ENCODE data around the gene TAPT1.
A peak's percentile ranks its signal among the peaks of the same experiment; 100 is the strongest.
"Not testable (repeated sequence)": the region's sequence is repeated elsewhere in the genome, so short reads cannot be mapped to it uniquely, and the experiment has no call there.

The TAPT1 gene

DNA sequence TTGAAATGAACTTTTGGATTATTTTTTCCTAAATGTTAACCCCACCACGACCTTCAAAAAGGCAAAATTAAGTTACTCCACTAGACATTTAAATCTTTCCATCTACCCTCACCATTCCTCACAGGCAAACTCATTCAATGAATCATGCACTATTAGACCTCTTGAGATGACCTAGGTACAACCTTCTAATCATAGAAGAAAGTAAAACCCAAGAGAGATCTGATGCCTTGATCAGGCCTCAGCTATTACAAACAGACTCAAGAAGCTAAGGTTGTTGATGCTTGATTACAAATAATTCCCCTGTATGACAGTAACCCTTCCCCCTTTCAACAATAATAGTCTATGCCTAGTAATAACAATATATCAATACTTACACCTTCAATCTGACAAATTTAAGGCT lies 18.9 kb downstream of the TAPT1 start:
- DNase-seq, result no peak

DNA sequence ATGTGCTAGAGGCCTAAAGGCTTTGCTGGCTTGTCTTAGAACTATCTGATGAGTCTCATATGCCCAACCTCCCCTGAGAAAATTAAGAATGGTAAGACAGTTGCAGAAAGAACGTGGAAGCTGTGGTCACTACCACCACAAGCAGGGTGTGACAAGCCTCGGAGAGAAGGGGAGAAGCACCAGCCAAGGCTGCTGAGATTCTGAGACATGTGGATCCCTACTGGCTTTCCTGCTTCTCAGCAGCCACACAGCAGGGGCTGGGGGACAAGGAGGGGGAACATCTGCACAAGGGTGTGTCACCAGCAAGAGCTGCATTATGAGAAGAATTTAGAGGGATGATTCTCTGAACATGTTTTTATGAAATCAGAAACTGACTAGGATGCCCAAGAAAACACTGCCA lies 19.4 kb downstream of the TAPT1 start:
- DNase-seq, result peak; percentile 39

DNA sequence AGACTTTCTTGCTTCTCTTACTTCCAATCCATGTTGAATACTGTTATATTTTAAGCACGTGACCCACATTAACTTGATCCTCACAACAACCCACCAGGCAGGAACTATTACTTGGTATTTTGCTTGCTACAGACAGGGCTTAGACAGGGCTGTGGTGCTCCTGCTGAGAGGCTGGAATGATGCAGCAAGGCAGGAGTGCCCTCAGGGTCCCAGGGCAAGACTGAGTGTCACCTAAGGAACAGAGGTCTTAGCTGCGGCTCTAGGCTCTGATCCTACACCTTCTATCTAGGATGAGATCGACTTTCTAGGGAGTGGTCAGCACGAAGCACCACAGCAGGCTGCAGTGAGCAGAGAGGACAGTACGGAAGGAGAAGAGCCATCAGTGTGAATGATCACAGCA lies 20.0 kb downstream of the TAPT1 start:
- DNase-seq, result no peak

DNA sequence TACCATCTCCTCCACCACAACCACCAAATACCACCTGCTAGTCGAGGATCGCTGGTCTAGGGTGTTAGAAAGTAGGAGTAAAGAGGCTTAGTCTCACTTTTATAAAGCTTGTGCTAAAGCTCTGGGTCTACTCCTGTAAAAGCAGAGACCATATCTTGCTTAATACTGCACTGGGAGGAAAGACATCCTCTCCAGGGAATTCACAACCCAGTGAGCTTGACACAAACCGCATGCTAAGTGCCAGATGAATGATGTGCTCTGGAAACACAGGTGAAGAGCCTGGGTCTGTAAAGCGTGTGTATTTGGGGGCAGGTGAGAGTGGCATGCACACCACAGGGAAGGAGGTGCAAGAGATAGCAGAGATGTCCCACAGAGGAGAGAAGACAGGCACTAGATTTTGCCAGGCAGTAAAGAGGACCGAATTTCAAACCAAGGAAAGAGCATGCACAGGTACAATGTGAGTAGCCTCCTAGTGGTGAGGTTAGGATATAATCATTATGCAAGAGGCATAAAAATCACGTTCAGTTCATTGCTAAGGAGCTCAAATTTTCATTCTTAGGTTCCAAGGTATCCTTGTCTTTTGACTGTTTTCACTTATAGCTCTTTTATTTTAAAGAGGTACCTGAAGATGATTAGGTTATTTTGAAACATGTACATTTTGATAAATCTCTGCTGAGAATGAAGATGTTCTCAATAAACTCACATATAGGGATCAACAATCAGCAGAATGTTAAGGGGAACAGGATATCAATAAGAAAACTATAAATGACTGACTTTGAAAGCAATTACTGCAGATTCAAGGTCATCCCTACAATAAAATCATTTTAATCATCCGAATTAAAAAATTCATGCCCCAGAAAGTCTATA lies 20.7 kb downstream of the TAPT1 start:
- DNase-seq, result no peak

DNA sequence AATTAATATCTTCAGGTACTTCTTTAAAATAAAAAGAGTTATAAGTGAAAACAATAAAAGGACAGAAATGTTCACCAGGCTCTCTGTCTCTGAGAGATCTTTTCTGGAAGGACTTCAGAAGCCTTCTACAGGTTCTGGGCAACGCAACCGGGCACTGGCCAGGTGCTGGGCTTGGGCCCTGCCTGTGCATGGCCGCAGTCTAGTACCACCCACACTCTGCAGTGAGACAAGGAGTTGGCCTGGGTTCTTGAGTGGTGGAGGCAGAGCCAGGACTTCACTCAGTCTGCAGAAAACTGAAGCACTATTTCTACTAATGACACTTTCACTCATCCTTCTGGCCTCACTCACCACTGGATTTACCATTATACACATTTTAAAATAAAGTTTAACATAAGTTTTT lies 21.8 kb downstream of the TAPT1 start:
- no peak for DNase-seq

DNA sequence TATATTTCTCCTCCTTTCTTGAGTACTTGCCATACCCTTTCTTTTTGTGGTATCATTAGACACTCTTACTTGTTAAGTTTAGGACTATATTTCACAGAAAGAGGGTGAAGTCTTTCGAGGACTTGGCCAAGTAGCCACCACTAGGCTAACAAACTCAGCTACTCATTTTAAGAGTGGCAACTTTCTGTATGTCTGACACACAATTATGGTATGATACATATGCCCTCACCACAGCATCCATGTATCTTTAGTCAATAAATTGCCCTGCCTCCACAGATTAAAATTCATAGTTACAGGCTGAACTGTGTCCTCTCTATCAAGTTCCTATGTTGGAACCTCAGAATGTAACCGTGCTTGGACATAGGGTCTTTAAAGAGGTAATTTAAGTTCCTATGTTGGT lies 23.2 kb downstream of the TAPT1 start:
- DNase-seq, result no peak

- DNase-seq, result no peak
These were observed 23.7 kb downstream of the TAPT1 start for GRCh38 chr4:16202598-16202997.

GRCh38 chr4:16199093-16199492 lies 27.2 kb downstream of the TAPT1 start:
- DNase-seq, result no peak

DNA sequence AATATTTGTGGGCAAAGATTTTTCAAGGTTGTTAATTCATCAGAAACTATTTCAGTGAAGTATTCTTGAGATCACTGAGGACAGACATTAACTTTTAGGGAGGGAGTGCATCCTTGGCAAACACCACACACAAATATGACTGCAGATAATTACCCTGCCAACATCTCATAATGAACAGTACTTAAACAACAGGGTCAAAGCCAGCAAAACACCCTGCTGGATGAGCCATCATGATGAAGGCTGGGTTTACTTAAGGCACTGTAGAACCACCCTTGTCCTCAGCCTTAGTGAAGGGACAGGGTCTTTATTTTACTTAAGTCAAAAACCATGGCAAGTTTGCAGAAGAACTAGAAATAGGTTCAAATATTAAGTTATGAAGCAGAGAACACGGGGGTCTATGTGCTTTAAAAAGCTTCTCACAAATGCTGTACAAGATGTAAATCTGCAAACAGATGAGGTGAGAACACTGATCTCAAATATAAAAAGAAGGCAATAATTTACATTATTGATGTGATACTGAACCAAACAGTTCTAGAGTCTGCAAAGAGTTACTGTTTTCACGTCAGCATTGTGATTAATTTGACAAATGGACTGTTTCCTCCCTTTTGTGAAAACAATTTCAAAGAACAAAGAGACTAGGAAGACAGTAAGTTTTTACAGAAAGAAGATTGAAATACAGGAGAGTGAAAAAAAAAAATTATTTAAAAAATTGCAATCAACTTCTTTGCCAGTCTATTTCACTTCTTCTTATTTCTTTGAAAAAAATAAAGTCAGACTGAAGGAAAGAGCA lies 28.2 kb downstream of the TAPT1 start:
- no peak for DNase-seq

DNA sequence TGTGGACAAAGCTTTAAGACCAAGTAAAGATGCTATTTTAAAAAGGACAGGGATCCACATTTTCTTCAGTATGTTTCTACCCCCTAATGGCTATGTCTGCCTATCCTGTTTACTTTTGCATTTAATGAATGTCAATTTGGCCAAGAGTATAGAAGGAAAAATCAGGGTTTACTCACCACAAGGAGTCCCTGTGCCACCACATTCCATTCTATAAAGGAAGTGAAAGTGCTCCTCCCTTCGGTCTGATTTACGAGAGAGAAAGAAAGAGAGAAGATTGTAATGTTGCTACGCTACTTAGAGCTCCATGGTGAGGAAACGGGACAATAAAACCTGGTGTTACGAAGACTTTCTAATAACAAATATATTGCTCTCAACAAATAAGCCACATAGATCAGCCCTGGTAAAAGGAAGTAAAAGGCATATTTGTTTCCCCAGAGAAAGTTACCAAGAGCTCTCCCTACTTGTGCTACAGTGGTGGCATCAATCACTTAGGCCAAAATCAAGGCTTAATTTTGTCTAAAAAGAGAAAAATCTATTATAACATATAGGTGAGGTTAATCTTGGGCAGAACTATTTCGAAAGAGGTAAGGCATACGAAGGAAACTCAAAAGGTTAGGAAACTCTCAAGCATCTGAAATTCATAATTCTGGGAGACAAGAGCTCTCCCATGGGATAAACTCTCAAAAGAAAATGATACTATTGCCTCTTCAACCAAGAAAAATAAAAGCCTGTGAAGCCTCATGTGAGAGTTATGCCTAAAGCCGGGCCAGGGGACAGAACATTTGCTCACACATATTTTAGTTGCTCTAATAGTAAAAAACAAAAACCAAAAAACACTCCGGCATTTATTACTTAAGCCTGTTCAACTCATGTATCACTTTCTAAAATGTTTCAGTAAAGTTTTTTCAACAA lies 29.5 kb downstream of the TAPT1 start:
- DNase-seq, result no peak

- no peak for DNase-seq
These were observed 31.1 kb downstream of the TAPT1 start for GRCh38 chr4:16195209-16195608.

- not testable (repeated sequence) for DNase-seq
These were observed 31.5 kb downstream of the TAPT1 start for GRCh38 chr4:16194798-16195197.

GRCh38 chr4:16194214-16194613 lies 32.1 kb downstream of the TAPT1 start:
- no peak for DNase-seq

DNA sequence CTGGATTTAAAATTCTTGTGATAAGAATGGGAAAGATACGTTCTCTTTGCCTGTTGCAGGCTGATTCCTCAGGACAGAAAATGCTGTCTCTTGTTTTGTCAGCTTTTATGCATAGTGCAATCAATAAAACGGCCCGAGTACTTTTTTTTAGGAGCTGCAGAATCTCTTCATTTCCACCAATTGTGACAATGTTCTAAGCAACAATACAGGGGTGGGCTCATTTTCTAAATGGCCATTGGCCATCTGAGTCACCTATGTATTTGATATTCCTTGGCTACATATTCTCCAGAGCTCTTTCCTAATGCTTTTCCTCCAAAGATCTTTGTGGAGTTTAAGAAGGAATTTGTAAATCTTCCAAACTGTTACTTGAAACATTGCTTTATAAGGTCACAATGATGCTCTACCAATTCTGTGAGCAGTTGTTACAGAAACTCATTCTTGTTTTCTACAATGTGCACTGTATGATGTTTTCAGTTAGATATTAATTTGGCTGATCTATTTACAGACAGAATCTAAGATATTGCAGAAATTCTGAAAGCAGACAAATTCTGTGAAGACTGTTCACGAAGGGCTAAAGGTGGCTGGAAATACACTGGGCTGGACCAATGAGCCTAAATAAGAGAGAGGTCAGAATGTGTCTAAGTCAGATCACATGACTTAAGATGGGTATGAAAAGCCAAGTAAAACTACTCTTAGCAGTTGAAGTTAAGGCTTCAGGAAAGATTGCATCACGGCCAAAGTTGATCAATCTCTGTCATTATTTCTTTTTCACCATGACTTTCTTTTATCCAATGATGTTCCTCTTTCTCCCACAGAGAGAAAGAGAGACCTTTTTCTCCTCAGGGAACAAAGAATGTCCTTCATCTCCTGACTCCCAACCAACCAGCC lies 33.4 kb downstream of the TAPT1 start:
- DNase-seq, result no peak

DNA sequence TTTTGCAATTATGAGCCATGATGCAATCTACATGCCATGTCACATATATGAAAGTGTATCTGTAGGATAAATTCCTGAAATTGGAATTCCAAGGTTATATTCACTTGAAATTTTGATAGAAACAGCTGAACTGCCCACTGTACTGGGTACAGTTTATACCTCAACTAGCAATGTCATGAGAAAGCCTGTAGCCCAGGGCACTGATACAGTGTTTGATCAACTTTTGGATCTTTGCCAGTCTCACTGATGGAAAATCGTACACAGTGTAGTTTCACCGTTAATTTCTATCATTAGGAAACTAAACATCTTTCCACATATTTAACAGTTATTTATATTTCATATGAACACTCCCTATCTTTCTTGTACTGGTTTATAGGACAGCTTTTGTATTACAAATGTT lies 34.2 kb downstream of the TAPT1 start:
- DNase-seq, result no peak

- DNase-seq, result no peak
These were observed 38.8 kb downstream of the TAPT1 start for GRCh38 chr4:16187455-16187854.

- no peak for DNase-seq
These were observed 39.3 kb downstream of the TAPT1 start for GRCh38 chr4:16186986-16187385.

DNA sequence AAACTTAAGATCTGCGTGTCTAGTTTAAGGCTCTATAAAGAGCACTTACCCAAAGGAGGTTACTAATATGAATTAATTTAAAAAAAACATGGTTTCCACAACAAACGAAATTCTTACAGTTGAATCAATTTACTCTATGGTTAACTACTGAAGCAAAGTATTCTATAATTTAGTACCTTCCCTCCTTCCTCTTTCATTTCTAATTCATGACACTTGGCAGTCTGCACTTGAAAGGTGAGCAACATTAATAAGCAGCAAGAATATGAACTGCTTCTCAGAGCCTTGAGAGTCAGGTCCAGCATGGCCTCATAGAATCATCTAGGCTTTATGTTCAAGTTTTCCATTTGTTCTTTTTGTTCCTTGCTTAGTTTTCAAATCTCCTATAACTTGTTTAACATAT lies 42.7 kb downstream of the TAPT1 start:
- no peak for DNase-seq

DNA sequence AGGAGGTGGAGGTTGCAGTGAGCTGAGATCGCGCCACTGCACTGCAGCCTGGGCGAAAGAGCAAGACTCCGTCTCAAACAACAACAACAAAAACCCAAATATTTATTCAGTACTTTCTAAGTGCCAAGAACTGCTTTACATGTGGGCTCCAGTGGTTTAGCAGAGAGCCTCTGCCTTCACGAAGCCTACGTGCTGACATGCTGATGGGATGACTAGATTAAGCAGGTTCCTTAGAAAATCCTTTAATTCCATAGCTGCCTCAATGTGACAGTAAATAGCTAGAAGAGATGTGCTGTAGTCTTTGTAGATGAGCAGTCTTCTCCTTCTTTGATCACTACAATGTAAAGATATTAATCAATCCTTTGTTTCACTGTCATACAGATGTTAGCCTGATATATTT lies 49.6 kb downstream of the TAPT1 start:
- no peak for DNase-seq

- no peak for DNase-seq
These were observed 54.4 kb downstream of the TAPT1 start for GRCh38 chr4:16171831-16172230.

GRCh38 chr4:16169490-16169889 lies 56.8 kb downstream of the TAPT1 start:
- no peak for DNase-seq

GRCh38 chr4:16168710-16169388 lies 57.4 kb downstream of the TAPT1 start:
- DNase-seq, result no peak

All from GDM1 (cell line).